Activated T-helper 2 cell treated with anti-CD3 and anti-CD28 coated beads, Interferon-gamma antibody, Interleukin-2, Interleukin-4, amounts not matched to agents 10 μg/mL and 5 μg/mL and 100 μg/mL, durations not matched to agents 14 hours and 24 hours and 36 hours (primary cell): ENCODE data around the gene CLDN14. TPM values are rescaled to one million over a fixed set of nuclear protein-coding genes. Genes with fewer than 3 reads are reported as not detected.
A peak's percentile ranks its signal among the peaks of the same experiment; 100 is the strongest.

Source experiments
- DNase-seq: peaks from one replicate; pipeline ENCODE4 v3.0.0; 2021; ENCODE audit warnings: low spot score
- H3K27ac Mint-ChIP-seq: one replicate; pipeline ENCODE4 v1.8.0; 2021; ENCODE audit warnings: mixed read lengths
- H3K27me3 Mint-ChIP-seq: one replicate; pipeline ENCODE4 v1.8.0; 2021; ENCODE audit warnings: low read depth, mixed read lengths
- H3K36me3 Mint-ChIP-seq: one replicate; pipeline ENCODE4 v1.8.0; 2021; ENCODE audit warnings: low read depth, mixed read lengths
- H3K4me1 Mint-ChIP-seq: one replicate; pipeline ENCODE4 v1.8.0; 2021; ENCODE audit warnings: low read depth, mixed read lengths
- H3K4me3 Mint-ChIP-seq: one replicate; pipeline ENCODE4 v1.8.0; 2021; ENCODE audit warnings: low read depth, mild to moderate bottlenecking, moderate library complexity, mixed read lengths
- H3K9me3 Mint-ChIP-seq: one replicate; pipeline ENCODE4 v1.8.0; 2021; ENCODE audit warnings: mixed read lengths
- intact Hi-C: fragments of 100-400 bp; cut with micrococcal nuclease; formaldehyde crosslinking; loops from one replicate; pipeline ENCODE4 v1.15.1; 2023
- total RNA-seq: library from RNA; stranded (reverse); gene quantifications from 2 replicates; pipeline ENCODE4 v1.2.3, GENCODE V29; 2022

The CLDN14 gene
- total RNA-seq, 1 donor from 2014 or later, result not detected

DNA sequence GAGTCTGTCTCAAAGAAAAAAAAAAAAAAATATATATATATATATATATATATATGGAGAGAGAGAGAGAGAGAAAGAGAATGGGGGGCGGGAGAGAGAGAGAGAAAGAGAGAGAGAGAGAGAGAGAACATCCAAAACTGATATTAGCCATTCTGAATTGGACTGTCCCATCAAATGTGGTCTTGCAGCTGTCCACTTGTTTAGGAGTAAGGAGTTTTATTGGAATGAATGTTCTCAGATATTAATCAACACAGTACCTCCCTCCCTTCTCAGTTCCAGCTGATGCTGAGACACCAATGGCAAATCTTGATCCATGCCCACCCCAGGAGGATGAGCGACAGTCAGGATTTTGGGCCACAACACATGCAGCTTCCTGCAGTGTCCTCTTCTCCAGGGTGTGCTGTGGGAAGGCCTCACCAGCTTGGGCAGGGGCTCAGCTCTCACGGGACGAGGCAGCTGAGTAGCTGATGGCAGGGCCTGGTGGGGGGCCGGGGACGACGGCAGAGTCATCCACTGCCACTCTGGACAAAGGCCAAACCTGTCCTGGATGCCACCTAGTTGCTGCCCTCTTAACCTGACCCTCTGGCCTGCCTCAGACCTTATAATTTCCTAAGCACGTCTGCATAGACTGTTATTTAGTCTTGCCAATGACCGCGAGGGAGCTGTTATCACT, 9.3 kb upstream of the CLDN14 start:
- Mint-ChIP-seq H3K4me3 (no peak overlapping the region), H3K9me3 (no peaks in the 10 kb centered on the region), H3K27ac (no peak overlapping the region), H3K36me3 (no peaks in the 10 kb centered on the region), H3K27me3 (no peaks in the 10 kb centered on the region), H3K4me1 (peaks cover 2% of the 10 kb centered on the region)
- intact Hi-C loops, result no loop called here
- DNase-seq, result no peak

DNA sequence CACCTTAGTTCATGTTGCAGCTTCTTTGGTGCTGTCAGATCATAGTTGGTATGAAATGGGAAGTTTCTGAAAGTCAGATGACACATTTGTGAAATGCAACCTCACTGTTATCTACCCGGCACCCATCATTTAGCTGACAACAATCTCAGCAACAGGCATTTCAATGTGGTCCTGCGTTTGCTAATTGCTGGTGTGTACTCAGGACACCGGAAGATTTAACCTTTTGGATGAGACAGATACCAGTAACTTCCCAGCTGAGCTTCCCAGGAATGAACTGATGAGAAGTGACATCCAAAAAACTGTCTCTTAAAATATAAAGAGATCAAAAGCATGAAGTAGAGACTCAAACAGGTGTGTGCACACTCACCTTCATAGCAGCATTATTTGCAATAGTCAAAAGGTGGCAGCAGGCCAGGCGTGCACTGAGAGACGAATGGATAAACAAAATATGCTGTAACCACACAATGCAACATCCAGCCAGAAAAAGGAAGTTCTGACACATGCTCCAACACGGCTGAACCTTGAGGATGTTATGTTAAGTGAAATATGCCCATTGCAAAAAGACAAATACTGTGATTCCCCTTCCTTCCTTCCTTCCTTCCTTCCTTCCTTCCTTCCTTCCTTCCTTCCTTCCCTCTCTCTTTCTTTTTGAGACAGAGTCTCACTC, 7.9 kb upstream of the CLDN14 start:
- Mint-ChIP-seq H3K4me1 (peaks cover 2% of the 10 kb centered on the region), H3K4me3 (no peak overlapping the region), H3K27me3 (no peaks in the 10 kb centered on the region), H3K9me3 (no peaks in the 10 kb centered on the region), H3K36me3 (no peaks in the 10 kb centered on the region), H3K27ac (no peak overlapping the region)
- no peak for DNase-seq
- intact Hi-C loops, result no loop called here

DNA sequence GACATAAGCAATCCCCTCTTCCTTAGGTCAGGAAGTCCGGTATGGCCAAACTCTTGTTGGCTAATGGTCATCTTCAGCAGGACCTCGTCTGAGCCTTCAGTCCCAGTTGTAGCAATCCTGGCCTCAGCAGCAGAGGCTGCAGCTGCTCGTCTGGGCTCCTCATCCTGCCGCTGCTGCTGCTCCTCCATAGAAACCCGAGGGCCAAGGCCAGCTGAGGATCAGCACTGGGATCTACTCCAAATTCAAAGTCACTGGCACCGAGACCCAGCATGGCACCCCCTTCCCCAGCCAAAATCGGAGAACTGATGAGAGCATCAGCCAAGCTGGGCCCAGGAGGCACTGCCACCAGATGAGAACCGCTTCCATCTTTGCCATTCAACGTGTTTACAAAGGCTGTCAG, 6.3 kb upstream of the CLDN14 start:
- no peaks in the 10 kb centered on the region for H3K9me3 Mint-ChIP-seq
- no peak for DNase-seq
- H3K36me3 Mint-ChIP-seq, result no peaks in the 10 kb centered on the region
- intact Hi-C loops, result no loop called here
- H3K27me3 Mint-ChIP-seq, result no peaks in the 10 kb centered on the region
- H3K4me1 Mint-ChIP-seq, result peaks cover 2% of the 10 kb centered on the region
- no peak overlapping the region for H3K27ac Mint-ChIP-seq
- no peak overlapping the region for H3K4me3 Mint-ChIP-seq

DNA sequence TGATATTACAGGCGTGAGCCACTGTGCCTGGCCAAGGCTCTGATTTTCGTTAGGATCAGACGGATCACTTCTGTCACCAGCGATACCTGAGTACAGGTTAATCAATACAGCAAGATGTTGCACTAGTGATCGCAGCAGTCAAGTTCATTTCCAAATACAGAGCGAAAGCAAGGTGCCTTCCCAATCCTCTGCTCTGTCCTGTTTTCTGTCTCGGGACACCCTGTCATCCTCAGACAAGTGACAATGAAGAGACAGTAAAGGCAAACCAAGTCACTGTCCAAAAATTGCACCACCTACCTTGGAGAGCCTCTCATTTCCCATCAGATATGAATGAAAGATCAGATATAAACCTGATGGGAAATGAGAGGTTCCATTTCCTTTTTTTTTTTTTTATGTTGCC, 5.6 kb upstream of the CLDN14 start:
- no peak overlapping the region for H3K27ac Mint-ChIP-seq
- no peaks in the 10 kb centered on the region for H3K9me3 Mint-ChIP-seq
- no peaks in the 10 kb centered on the region for H3K36me3 Mint-ChIP-seq
- no peaks in the 10 kb centered on the region for H3K27me3 Mint-ChIP-seq
- peaks cover 2% of the 10 kb centered on the region for H3K4me1 Mint-ChIP-seq
- no peak for DNase-seq
- intact Hi-C loops, result no loop called here
- H3K4me3 Mint-ChIP-seq, result no peak overlapping the region

DNA sequence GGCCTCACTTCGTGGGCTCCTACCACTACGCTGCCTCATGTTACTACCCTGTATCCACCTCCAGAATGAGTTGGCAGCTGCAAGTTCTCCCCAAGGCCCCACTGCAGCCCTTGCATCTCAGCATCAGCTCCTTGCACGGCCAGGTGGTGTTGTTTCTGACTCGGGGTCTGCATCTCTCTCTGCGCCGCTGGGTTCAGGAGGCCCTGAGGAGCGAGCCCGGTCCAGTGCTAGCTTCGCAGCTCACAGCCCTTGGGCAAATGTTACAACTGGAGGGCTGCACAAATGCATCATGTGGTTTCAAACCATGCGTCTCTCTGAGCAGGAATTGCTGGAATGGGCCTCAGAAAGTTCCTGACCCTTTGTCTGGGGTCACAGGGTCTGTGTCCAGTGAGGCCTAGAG, 3.2 kb upstream of the CLDN14 start:
- Mint-ChIP-seq H3K27me3 (peaks cover 3% of the 10 kb centered on the region), H3K4me3 (no peak overlapping the region), H3K4me1 (peaks cover 7% of the 10 kb centered on the region), H3K36me3 (no peaks in the 10 kb centered on the region), H3K9me3 (no peaks in the 10 kb centered on the region), H3K27ac (no peak overlapping the region)
- intact Hi-C loops, result no loop called here
- DNase-seq, result no peak

DNA sequence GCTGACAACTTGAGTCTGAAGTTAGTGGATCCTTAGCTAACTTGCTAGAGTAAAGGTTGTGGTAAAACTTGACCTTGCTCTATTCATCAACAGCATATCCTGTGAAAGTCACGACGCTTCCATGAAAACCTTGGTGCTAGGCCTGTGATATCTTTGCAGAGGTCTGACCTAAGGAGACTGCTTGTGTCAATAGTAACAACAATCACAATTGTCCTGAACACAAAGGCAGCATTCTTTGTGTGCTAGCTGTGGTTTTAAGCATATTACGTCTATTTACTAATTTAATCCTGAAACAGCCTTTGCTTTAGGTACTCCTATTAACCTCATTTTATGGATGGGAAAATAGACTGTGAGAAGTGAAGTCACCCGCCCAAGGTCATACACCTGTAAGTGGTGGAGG, 2.8 kb upstream of the CLDN14 start:
- Mint-ChIP-seq H3K4me1 (peaks cover 11% of the 10 kb centered on the region), H3K27me3 (peaks cover 3% of the 10 kb centered on the region), H3K4me3 (no peak overlapping the region), H3K27ac (no peak overlapping the region), H3K36me3 (no peaks in the 10 kb centered on the region), H3K9me3 (no peaks in the 10 kb centered on the region)
- intact Hi-C loops, result no loop called here
- no peak for DNase-seq

DNA sequence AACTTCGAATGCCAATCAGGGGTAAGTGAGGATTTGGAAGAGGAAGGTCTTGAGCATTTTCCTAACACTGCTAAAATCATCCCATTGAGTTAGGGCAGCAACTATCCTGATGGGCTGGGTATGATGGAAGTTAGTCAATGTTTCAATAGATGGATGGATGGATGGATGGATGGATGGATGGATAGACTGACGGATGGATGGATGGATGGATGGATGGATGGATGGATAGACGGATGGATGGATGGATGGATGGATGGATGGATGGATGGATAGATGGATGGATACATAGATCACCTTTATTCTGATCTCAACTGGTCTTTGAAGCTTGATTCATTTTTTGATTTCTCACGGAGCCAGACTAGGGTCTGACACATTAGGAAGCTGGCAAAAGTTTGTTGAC, 2.3 kb upstream of the CLDN14 start:
- H3K4me3 Mint-ChIP-seq, result no peak overlapping the region
- peaks cover 16% of the 10 kb centered on the region for H3K4me1 Mint-ChIP-seq
- H3K27me3 Mint-ChIP-seq, result peaks cover 3% of the 10 kb centered on the region
- no peak for DNase-seq
- no peak overlapping the region for H3K27ac Mint-ChIP-seq
- intact Hi-C loops, result no loop called here
- H3K9me3 Mint-ChIP-seq, result no peaks in the 10 kb centered on the region
- H3K36me3 Mint-ChIP-seq, result no peaks in the 10 kb centered on the region

DNA sequence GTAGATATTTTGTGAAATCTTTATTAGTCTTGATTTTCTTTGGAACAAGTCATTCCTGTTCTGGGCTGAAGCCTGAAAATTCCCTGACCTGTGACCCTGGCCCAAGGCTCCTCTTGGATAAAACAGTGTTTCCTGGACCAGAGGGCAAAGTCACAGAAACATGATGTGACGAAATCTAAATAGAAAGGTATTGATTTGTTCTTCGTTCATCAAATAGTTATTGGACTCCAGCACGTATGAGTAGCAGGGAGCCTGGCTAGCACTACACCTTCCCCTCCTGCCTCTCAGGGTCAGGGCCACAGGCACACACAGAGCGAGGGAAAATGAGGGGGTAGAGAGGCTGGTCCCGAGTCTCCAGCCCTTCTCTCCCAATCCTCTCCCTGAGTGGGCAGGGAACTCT, 1.7 kb upstream of the CLDN14 start:
- Mint-ChIP-seq H3K27me3 (peaks cover 3% of the 10 kb centered on the region), H3K4me1 (peaks cover 16% of the 10 kb centered on the region), H3K27ac (no peak overlapping the region), H3K9me3 (no peaks in the 10 kb centered on the region), H3K36me3 (no peaks in the 10 kb centered on the region), H3K4me3 (no peak overlapping the region)
- intact Hi-C loops, result no loop called here
- DNase-seq, result no peak

DNA sequence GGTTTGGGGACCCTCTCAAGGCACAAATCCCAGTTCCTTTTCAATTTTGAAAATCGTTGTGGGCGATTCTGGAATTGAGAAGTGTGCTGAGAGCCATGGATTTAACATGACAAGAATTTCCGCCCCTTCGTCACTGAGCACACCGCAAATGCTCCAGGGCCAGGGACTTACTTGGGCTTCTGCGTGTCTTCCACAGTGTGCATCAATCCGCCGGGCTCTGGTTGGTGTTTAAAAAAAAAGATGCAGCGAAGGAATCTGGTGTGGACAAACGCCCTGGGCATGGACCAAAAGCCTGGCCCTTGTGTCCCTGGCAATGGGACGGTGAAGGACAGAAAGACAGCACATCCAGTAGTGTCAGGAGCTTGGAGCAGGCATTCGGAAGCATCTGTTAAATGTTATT, 696 bp upstream of the CLDN14 start:
- Mint-ChIP-seq H3K27me3 (peaks cover 3% of the 10 kb centered on the region), H3K36me3 (no peaks in the 10 kb centered on the region), H3K9me3 (no peaks in the 10 kb centered on the region), H3K27ac (no peak overlapping the region), H3K4me3 (no peak overlapping the region), H3K4me1 (peaks cover 16% of the 10 kb centered on the region)
- DNase-seq, result no peak
- intact Hi-C loops, result no loop called here

DNA sequence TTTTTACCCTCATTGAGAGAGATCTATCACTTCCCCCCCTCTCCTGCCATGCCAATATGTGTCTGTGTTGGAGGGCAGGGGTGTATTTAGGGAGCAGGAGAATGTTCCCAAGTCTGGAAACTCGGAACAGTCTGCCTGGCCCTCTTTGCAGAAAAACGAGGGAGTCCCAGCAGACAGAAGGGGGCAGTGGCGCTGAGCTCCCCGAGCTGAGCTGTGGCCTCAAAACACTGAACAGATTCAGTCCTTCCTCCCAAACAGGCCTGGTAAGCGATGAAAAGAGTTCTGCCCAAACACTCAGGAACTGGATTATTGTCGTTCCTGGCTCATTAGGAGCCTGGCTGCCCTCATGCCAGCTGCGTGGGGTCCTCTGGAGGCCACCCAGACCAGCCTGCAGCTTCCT, 981 bp downstream of the CLDN14 start:
- Mint-ChIP-seq H3K4me3 (no peak overlapping the region), H3K27me3 (peaks cover 3% of the 10 kb centered on the region), H3K36me3 (no peaks in the 10 kb centered on the region), H3K27ac (no peak overlapping the region), H3K4me1 (peaks cover 16% of the 10 kb centered on the region), H3K9me3 (no peaks in the 10 kb centered on the region)
- no peak for DNase-seq
- intact Hi-C loops, result loop anchor here (2.0 kb wide), 1 partner anchor 48 kb away; no protein-coding TSS in a partner anchor

DNA sequence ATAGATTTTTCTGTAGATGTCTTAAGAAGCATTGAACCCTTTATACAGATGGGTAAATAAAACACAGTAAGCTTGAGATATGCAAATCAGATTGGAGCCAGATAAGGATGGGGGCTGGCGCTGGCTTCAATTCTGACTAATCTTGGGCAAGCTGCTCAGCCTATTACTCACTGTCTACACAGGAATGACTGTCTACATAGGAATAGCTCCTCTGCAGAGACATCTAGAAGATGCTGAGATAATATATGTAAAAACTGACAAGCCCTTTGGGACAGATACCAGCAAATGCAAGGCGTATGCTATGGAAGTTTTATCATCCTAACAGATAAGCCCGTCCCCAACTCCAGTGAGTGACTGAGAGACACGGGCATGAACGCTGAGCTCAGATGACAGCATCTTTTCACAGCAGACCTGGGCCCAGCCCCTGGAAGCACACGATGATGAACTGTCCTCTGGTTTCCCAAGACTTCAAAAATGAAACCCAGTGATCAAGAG, 1.7 kb downstream of the CLDN14 start:
- Mint-ChIP-seq H3K4me3 (no peak overlapping the region), H3K27me3 (peaks cover 5% of the 10 kb centered on the region), H3K9me3 (no peaks in the 10 kb centered on the region), H3K36me3 (no peaks in the 10 kb centered on the region), H3K4me1 (peaks cover 16% of the 10 kb centered on the region), H3K27ac (no peak overlapping the region)
- intact Hi-C loops, result loop anchor here (2.0 kb wide), 1 partner anchor 47 kb away; no protein-coding TSS in a partner anchor
- DNase-seq, result peak; percentile 13

DNA sequence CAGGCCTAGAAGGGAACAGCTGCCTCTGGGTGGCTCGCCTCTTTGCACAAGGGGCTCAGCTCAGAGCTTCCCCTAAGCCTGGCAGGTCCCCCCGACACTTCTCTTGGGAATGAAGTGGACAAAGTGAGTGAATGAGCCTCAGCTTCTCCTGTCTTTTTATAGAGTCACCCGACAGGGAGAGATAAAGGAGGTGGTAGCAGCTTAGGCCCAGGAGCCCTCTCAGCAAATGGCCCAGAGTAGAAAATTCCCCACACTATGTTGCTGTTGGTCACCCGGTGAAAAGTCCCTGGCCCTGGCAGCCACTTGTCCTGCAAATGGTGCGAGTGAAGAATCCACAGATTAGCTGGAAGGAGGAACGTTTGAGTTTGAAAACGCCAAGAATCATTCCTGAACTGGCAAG, 2.4 kb downstream of the CLDN14 start:
- H3K4me1 Mint-ChIP-seq, result peaks cover 16% of the 10 kb centered on the region
- H3K27me3 Mint-ChIP-seq, result peaks cover 5% of the 10 kb centered on the region
- no peaks in the 10 kb centered on the region for H3K9me3 Mint-ChIP-seq
- no peak overlapping the region for H3K27ac Mint-ChIP-seq
- no peak for DNase-seq
- intact Hi-C loops, result no loop called here
- H3K36me3 Mint-ChIP-seq, result no peaks in the 10 kb centered on the region
- no peak overlapping the region for H3K4me3 Mint-ChIP-seq

DNA sequence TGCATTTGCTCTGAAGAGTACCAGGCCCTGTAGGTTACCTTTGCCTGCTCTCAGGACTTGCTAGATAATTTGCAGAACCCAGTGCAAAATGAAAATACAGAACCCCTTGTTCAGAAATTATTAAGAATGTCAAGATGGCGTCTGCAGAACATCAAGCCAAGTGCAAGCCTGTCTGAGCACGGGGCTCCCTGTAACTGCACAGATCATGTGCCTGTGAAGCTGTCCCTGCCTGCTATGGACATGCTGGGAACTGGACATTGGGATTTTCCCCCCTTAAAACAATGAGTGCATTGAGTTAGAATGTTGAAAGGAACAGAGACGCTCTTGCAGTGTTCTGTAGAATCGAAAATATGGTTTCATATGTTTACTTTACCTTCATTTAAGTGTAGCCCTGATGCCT, 2.9 kb downstream of the CLDN14 start:
- H3K36me3 Mint-ChIP-seq, result no peaks in the 10 kb centered on the region
- no peak for DNase-seq
- H3K9me3 Mint-ChIP-seq, result no peaks in the 10 kb centered on the region
- H3K27ac Mint-ChIP-seq, result no peak overlapping the region
- peaks cover 5% of the 10 kb centered on the region for H3K27me3 Mint-ChIP-seq
- H3K4me1 Mint-ChIP-seq, result peaks cover 16% of the 10 kb centered on the region
- no peak overlapping the region for H3K4me3 Mint-ChIP-seq
- intact Hi-C loops, result no loop called here
